HG03571 (cell line): Measurements from ENCODE around the gene IDH1.
"Not testable (repeated sequence)": the region's sequence is repeated elsewhere in the genome, so short reads cannot be mapped to it uniquely, and the experiment has no call there.

Experiments used
- ATAC-seq: cut with Tn5 transposase; IDR thresholded peaks from one replicate; pipeline ENCODE4 v1.9.1; 2021; ENCODE audit not compliant: unreplicated experiment

IDH1 gene

DNA sequence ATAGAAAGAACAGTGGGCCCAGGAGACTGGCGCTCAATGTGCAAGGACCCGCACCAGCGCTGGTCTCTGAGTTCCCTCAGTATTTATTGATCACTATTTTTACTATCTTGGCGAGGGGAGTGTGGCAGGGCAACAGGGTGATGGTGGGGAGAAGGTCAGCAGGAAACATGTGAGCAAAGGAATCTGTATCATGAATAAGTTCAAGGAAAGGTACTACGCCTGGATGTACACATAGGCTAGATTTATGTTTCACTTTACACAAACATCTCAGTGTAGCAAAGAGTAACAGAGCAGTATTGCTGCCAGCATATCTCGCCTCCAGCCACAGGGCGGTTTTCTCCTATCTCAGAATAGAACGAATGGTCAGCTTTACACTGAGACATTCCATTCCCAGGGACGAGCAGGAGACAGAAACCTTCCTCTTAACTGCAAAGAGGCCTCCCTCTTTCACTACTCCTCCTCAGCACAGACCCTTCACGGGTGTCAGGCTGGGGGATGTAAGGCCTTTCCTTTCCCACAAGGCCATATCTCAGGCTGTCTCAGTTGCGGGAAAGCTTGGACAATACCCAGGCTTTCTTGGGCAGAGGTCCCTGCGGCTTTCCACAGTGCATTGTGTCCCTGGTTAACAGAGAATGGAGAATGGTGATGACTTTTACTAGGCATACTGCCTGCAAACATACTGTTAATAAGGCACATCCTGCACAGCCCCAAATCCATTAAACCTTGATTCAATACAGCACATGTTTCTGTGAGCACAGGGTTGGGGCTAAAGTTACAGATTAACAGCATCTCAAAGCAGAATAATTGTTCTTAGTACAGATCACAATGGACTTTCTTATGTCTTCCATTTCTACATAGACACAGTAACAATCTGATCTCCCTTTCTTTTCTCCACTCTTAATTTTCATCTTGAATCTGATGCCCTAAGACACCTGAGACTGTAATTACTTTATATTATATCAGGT is 2.3 kb upstream of the IDH1 start:
- ATAC-seq: not testable (repeated sequence)

- no peak for ATAC-seq
These were observed 1.4 kb upstream of the IDH1 start for GRCh38 chr2:208256192-208256782.

- peak; percentile 25 for ATAC-seq
These were observed 761 bp upstream of the IDH1 start for GRCh38 chr2:208255557-208256106.

DNA sequence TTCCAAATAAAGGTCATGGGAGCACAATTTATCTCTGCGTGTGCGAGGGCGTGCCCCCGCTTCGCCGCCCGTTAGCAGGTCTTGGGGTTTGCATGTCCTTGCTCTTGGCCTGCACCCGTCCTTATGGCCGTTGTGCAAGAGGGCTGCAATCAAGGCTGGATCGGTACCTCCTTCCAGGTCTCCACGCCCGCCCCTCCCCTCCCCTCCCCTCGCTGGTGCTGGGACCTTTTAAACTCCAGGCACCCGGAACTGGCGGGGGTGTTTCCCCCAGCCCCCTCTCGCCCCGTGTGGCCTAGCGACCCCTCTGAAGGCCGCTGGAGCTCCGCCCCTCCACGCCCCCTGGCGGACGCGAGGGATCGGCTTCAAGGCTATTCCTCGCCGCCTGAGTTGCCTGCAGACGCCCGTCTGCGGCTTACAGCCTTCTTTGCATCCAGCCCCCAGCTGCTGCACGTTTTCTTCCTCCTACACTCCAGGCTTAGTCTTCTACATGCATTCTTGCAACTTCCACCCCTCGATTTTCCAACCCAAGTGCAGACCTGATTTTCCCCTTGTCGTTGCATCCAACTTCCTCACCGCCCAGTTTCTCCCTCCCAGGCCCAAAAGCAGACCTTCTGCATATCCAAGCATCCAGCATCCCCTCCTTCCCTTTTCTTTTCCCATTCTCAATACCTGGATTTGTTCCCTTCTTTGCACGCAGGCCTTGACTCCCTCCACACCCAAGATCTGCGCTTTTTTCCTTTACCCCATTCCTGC is 577 bp downstream of the IDH1 start:
- peak; percentile 67 for ATAC-seq

DNA sequence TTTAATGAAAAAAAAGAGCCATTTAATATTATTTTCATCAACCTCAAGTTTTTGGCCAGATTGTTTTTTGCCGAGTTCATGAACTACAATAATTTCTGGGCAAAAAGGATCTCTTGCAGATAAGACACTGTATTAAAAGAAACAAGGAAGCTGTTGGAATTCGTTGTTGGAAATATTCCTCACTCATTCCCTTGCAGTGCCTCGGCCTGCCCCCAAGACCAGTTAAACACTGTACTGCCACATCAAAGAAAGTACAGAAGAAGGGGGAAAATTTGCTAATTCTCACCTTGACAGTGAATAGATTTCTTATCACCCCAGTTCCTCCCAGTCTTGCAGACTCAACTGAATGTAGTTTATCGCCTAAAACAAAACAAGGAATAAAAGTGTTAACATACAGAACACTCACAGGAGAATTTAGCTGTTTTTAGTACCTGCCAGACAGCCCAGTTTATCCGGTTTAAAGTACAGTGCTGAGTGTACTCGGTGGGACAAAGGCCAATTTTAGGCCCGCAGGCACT is 1.2 kb downstream of the IDH1 start:
- no peak for ATAC-seq

DNA sequence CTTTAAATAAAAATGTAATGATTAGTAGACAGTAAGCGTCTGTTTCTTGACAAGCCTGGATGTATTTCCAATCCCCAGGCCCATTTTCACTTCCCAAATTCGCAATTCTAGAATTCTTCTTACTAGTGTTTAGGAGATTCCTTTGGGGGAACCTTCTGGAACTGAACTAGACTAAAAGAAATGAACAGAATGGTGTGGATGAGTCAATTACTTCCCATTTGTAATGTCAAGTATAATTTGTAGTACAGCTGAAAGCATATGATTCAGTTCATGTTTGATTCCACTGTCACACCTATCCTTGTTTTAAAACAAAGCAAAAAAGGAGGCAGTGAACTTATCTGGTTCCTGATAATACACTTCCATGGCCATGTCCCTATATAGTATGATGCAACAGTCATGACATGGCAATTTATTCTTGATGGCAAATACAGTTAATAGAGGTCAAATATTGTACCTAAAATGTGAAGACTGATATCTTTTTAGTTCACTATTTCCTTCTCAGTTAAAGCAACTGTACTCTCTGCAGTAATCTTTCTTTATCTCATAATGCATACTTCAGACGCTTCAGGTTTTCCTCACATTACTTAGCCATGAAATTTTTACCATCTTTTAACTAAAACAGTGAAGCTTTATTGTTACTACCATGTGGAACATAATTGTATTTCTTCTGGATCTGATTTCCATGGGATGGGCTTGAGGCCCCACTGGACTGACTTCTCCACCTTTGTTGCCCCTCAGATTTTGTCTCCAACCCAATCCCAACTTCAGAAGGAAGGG is 2.0 kb downstream of the IDH1 start:
- ATAC-seq: no peak

DNA sequence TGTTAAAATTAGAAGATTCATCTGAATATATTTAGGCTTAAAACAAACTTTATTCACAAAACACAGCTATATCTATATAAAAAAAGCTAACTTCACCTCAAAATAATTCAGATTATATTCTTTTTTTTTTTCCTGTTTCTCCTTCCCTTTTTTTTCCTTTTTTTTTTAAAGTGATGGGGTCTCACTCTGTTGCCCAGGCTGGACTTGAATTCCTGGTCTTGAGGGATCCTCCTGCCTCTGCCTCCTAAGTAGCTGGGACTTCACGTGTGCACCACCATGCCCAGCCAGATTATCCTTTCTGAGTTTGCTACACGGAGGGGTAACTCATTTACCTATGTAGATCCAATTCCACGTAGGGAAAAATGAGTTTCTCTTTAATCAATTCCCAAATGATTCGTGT is 3.8 kb downstream of the IDH1 start:
- no peak for ATAC-seq

DNA sequence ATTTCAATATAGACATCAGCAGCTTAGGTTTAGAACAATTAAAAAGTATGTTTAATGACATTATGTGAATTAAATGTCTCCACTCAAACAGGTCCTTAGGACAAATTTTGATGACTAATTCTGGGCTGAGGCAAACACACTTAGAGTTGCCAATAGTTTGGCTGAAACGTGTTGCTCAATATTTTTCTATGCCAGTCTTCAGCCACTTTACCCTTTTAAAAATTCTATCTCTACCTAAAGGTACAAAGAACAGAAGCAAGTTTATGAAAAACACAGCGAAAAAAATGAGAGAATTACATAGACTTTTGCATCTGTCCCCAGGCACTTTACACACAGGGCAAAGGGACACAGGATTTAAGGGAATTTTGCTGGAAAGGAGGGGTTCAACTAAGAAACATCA is 4.5 kb downstream of the IDH1 start:
- ATAC-seq: no peak

DNA sequence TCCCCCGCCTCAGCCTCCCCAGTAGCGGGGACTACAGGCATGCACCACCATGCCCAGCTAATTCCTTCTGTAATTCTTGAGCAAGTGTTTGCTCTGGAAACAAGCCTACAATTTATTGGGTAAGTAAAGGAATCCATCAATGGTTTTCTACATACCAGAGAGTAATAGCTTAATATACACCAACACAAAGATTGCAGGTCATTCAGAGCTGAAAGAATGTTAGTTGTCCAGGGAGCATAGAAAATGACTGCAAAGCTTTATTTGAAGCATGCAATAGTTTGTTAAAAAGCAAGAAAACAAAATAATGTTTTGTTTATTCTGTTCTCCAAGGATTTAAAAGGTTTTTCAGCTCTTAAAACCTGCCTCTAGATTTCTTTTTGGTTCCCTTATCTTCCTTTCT is 5.6 kb downstream of the IDH1 start:
- no peak for ATAC-seq

DNA sequence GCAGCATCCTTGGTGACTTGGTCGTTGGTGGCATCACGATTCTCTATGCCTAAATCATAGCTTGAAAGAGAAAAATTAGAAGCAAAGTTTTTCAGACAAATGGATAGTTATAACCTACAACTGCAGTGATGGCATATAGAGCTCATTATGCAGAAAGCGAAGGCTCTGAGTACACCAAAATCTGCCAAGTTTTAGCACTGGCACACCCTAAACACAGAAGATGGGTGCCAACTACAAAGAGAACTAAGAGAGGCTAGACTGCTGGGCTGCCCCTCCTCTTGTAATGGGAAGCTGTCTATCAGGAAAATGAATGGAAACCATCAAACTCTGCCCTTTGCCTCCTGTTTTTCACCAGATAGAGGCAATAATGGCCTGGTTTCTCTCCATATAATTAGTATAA is 6.3 kb downstream of the IDH1 start:
- no peak for ATAC-seq

DNA sequence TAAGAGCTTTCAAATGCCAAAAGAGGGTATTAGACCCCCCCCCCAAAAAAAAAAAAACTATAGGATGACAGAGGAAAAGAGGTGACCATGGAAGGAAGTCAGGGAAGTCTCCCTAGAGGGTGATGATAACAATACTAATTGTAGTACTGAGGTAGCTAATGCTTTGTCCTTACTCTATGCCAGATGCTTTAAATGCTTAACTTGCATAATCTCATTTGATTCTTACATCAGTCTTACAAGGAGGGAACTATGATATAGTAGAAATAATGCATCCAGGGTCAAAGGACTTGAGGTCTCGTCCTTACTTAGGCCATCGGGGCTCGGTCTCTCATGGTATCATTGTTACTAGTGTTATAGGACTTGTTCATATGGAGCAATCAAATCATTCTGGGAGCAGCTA is 9.1 kb downstream of the IDH1 start:
- no peak for ATAC-seq

- ATAC-seq: no peak
These were observed 10.4 kb downstream of the IDH1 start for GRCh38 chr2:208244422-208244821.

DNA sequence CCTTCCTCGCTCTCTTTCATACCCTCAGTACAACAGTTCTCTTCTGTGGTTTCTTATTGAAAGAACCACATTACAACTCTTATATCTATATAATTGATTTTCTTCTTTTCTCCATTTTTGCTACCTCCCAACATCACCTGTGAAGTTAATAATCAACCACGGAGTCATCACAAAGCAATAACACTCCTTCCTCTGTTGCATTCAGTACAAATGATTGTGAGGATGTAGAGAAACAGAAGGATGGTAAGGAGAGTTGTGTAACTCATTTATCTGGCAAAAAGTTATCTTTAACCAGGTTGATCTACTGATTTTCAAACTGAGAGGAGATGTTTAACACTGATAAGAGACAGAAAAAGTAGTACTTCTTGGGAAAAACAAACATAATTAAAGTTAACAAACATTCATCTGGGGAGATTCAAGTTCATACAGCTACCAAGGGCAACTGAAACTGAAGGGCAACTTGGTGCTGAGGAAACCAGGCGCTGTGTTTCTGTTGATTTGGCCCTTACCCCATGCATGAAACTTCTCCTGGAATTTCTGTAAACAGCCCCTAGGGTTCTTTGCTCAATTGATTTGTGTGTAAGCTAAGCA is 14.2 kb downstream of the IDH1 start:
- ATAC-seq: no peak

- ATAC-seq: no peak
These were observed 14.9 kb downstream of the IDH1 start for GRCh38 chr2:208239770-208240493.

DNA sequence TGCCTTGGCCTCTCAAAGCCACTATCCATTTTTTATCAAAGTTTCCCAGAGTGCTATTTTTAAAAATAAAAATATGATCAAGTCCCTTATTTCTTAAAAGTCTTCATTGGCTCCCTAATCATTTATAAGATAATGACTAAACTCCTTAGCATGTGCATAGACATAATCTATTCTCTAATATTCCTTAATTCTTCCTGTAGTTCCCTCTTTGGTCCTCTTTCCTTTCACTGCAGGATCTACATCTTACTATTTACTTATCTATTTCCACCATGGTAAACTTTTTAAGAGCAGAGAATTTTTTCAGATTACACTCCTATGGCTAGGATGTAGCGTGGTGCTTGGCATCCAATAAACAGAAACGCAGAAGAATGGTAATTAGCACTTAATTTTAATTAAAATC is 19.0 kb downstream of the IDH1 start:
- no peak for ATAC-seq

- ATAC-seq: no peak
These were observed 20.1 kb downstream of the IDH1 start for GRCh38 chr2:208234786-208235185.

DNA sequence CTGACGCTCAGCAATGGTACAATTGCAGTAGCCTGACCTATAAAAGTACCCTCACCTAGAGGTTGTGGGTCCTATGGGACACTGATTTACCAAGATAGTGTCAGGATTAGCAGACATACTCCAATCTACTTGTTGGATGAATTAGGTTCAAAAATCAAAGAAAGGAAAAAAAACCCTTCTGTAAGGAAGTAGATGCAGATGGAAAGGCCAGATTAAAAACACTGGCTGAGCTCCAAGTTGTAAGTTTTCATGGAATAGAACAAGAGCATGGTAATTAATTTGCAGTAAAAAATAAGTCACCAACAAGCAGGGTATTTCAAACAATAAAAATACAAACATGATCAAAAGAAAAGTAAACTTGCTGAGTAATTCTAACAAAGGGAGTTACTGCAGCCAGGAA is 26.4 kb downstream of the IDH1 start:
- ATAC-seq: no peak

DNA sequence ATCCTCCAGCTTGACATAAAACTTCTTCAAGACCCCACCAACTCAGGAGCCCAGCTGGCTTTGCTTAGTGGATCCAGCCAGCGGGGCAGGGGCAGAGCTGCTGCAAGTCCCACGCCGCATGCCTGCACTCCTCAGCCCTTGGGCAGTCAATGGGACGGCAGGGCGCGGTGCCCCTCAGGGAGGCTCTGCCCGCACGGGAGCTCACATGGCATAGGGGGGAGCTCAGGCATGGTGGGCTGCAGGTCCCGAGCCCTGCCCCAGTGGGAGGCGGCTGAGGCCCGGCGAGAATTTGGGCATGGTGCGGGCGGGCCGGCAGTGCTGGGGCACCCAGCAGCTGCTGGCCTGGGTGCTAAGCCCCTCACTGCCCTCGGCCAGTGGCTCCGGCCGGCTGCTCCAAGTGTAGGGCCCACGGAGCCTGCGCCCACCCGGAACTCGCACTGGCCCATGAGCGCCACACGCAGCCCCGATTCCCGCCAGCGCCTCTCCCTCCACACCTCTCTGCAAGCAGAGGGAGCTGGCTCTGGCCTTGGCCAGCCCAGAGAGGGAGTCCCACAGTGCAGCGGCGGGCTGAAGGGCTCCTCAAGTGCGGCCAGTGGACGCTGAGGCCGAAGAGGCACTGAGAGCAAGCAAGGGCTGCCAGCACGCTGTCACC is 27.2 kb downstream of the IDH1 start:
- no peak for ATAC-seq

DNA sequence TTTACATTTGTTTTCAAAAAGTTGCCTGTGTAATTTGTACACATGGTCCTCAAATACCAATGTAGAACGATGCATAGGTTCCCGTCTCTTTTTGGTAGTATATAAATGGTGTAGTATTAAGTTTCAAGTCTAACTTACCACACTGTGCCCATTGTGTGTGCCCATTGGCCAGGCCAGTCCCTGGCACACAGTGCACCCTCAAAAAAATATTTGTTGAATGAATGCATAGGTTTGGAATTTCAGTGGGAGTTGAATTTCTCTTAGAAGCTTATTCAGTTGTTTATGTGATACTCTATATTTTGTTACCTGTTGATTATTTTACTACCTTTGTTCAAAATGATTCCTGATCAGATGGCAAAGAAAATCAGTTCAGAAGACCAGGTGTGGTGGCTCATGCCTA is 30.1 kb downstream of the IDH1 start:
- ATAC-seq: no peak
